WTC11 (cell line): ENCODE measurements around the gene DCAF8L2. TPM values are rescaled to one million over a fixed set of nuclear protein-coding genes. Genes with fewer than 3 reads are reported as not detected.

Experiments
- ATAC-seq: fragments of 200-7000 bp; cut with Tn5 transposase; 2 replicates; pipeline ENCODE4 v1.10.0; 2021; ENCODE audit warnings: mild to moderate bottlenecking, moderate library complexity
- CTCF ChIA-PET: fragments of 300-600 bp; sonication (Branson Sonifier 250); formaldehyde crosslinking; loops from one replicate; lab custom pipeline; 2021; ENCODE audit warnings: antibody characterized with exemption; lab: Charles Lee
- POLR2A ChIA-PET: fragments of 350-600 bp; sonication (Branson Sonifier 250); formaldehyde crosslinking; loops from one replicate; lab custom pipeline; 2021; ENCODE audit warnings: antibody characterized with exemption; lab: Charles Lee
- DNase-seq: peaks from one replicate; pipeline ENCODE4 v3.0.0; 2021; ENCODE audit warnings: low spot score
- H3K27ac Mint-ChIP-seq: 2 replicates; pipeline ENCODE4 v1.8.0; 2021; ENCODE audit warnings: mixed read lengths
- H3K27me3 Mint-ChIP-seq: 2 replicates; pipeline ENCODE4 v1.8.0; 2021; ENCODE audit warnings: low read depth, mild to moderate bottlenecking, moderate library complexity, mixed read lengths
- H3K36me3 Mint-ChIP-seq: 2 replicates; pipeline ENCODE4 v1.8.0; 2021; ENCODE audit warnings: mixed read lengths
- H3K4me1 Mint-ChIP-seq: 2 replicates; pipeline ENCODE4 v1.8.0; 2022; ENCODE audit warnings: mixed read lengths
- H3K4me3 Mint-ChIP-seq: 2 replicates; pipeline ENCODE4 v1.8.0; 2021; ENCODE audit warnings: mild to moderate bottlenecking, moderate library complexity, mixed read lengths
- H3K9me3 Mint-ChIP-seq: 2 replicates; pipeline ENCODE4 v1.8.0; 2021; ENCODE audit warnings: mixed read lengths
- ATF6 ChIP-seq: sonication (generic); formaldehyde crosslinking; IDR thresholded peaks from 2 replicates; pipeline ENCODE4 v1.8.1; 2023; ENCODE audit warnings: mild to moderate bottlenecking, missing genetic modification reagents
- ELF4 ChIP-seq: sonication (generic); formaldehyde crosslinking; IDR thresholded peaks from 2 replicates; pipeline ENCODE4 v1.8.1; 2022; ENCODE audit warnings: low read depth, mild to moderate bottlenecking, moderate library complexity, missing genetic modification reagents
- FOXP4 ChIP-seq: sonication (generic); formaldehyde crosslinking; IDR thresholded peaks from 2 replicates; pipeline ENCODE4 v1.8.0; 2022; ENCODE audit warnings: mild to moderate bottlenecking, missing genetic modification reagents
- MYBL2 ChIP-seq: sonication (generic); formaldehyde crosslinking; IDR thresholded peaks from 2 replicates; pipeline ENCODE4 v1.8.1; 2023; ENCODE audit warnings: mild to moderate bottlenecking, moderate library complexity, missing genetic modification reagents
- NFE2L1 ChIP-seq: sonication (generic); formaldehyde crosslinking; IDR thresholded peaks from 2 replicates; pipeline ENCODE4 v1.8.1; 2023; ENCODE audit warnings: missing genetic modification reagents
- PREB ChIP-seq: sonication (generic); formaldehyde crosslinking; IDR thresholded peaks from 2 replicates; pipeline ENCODE4 v1.8.1; 2022; ENCODE audit warnings: mild to moderate bottlenecking, missing genetic modification reagents, moderate library complexity, borderline replicate concordance
- SMAD3 ChIP-seq: sonication (generic); formaldehyde crosslinking; IDR thresholded peaks from 2 replicates; pipeline ENCODE4 v1.8.0; 2022; ENCODE audit warnings: missing genetic modification reagents, mild to moderate bottlenecking, borderline replicate concordance
- TP53 ChIP-seq: sonication (generic); formaldehyde crosslinking; IDR thresholded peaks from 2 replicates; pipeline ENCODE4 v1.8.1; 2023; ENCODE audit warnings: mild to moderate bottlenecking, missing genetic modification reagents
- ZNF512 ChIP-seq: sonication (generic); formaldehyde crosslinking; IDR thresholded peaks from 2 replicates; pipeline ENCODE4 v1.8.1; 2022; ENCODE audit warnings: missing genetic modification reagents, borderline replicate concordance
- total RNA-seq: library from RNA; stranded (reverse); gene quantifications from 3 replicates; pipeline ENCODE4 v1.2.3, GENCODE V29; 2021
- TF ChIP-seq, protein P1 (sequence below): sonication (generic); formaldehyde crosslinking; IDR thresholded peaks from 2 replicates; pipeline ENCODE4 v1.8.0; 2023; ENCODE audit warnings: mild to moderate bottlenecking, missing genetic modification reagents
- TF ChIP-seq, protein P2 (sequence below): sonication (generic); formaldehyde crosslinking; conservative IDR thresholded peaks from 2 replicates; pipeline ENCODE4 v1.8.1; 2023; ENCODE audit warnings: mild to moderate bottlenecking, low read depth, missing genetic modification reagents, moderate library complexity
- TF ChIP-seq, protein P3 (sequence below): fragments of 250-450 bp; sonication (Bioruptor Pico); IDR thresholded peaks from 2 replicates; pipeline ENCODE4 v1.9.0; 2021; ENCODE audit warnings: mild to moderate bottlenecking
- TF ChIP-seq, protein P4 (sequence below): sonication (generic); formaldehyde crosslinking; IDR thresholded peaks from 2 replicates; pipeline ENCODE4 v1.8.0; 2022; ENCODE audit warnings: mild to moderate bottlenecking, missing genetic modification reagents

The DCAF8L2 gene
- total RNA-seq, 1 experiment from 2014 or later = not detected

GRCh38 chrX:27598312-27598711 is 8.2 kb downstream of the DCAF8L2 start:
- Mint-ChIP-seq H3K4me3 (no peak overlapping the region), H3K36me3 (no peaks in the 10 kb centered on the region), H3K27ac (no peak overlapping the region), H3K27me3 (no peaks in the 10 kb centered on the region; the same call in 1 of the 2 replicates), H3K9me3 (peaks cover under 1% of the 10 kb centered on the region), H3K4me1 (no peaks in the 10 kb centered on the region)
- ChIA-PET POLR2A (no interaction called here), CTCF (no interaction called here)
- no peak for ATAC-seq
- DNase-seq = no peak
- no peak for TF ChIP-seq ELF4 (CRISPR knock-in tag)
- no peak for TF ChIP-seq TP53 (CRISPR knock-in tag)
- TF ChIP-seq MYBL2 (CRISPR knock-in tag) = no peak
- no peak for TF ChIP-seq FOXP4 (CRISPR knock-in tag)
- no peak for TF ChIP-seq ZNF512 (CRISPR knock-in tag)
- no peak for TF ChIP-seq ATF6 (CRISPR knock-in tag)
- TF ChIP-seq, protein P1, sequence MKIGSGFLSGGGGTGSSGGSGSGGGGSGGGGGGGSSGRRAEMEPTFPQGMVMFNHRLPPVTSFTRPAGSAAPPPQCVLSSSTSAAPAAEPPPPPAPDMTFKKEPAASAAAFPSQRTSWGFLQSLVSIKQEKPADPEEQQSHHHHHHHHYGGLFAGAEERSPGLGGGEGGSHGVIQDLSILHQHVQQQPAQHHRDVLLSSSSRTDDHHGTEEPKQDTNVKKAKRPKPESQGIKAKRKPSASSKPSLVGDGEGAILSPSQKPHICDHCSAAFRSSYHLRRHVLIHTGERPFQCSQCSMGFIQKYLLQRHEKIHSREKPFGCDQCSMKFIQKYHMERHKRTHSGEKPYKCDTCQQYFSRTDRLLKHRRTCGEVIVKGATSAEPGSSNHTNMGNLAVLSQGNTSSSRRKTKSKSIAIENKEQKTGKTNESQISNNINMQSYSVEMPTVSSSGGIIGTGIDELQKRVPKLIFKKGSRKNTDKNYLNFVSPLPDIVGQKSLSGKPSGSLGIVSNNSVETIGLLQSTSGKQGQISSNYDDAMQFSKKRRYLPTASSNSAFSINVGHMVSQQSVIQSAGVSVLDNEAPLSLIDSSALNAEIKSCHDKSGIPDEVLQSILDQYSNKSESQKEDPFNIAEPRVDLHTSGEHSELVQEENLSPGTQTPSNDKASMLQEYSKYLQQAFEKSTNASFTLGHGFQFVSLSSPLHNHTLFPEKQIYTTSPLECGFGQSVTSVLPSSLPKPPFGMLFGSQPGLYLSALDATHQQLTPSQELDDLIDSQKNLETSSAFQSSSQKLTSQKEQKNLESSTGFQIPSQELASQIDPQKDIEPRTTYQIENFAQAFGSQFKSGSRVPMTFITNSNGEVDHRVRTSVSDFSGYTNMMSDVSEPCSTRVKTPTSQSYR (CRISPR knock-in tag) = no peak
- no peak for TF ChIP-seq PREB (CRISPR knock-in tag)
- TF ChIP-seq, protein P2, sequence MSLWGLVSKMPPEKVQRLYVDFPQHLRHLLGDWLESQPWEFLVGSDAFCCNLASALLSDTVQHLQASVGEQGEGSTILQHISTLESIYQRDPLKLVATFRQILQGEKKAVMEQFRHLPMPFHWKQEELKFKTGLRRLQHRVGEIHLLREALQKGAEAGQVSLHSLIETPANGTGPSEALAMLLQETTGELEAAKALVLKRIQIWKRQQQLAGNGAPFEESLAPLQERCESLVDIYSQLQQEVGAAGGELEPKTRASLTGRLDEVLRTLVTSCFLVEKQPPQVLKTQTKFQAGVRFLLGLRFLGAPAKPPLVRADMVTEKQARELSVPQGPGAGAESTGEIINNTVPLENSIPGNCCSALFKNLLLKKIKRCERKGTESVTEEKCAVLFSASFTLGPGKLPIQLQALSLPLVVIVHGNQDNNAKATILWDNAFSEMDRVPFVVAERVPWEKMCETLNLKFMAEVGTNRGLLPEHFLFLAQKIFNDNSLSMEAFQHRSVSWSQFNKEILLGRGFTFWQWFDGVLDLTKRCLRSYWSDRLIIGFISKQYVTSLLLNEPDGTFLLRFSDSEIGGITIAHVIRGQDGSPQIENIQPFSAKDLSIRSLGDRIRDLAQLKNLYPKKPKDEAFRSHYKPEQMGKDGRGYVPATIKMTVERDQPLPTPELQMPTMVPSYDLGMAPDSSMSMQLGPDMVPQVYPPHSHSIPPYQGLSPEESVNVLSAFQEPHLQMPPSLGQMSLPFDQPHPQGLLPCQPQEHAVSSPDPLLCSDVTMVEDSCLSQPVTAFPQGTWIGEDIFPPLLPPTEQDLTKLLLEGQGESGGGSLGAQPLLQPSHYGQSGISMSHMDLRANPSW (CRISPR knock-in tag) = no peak
- TF ChIP-seq, protein P3, sequence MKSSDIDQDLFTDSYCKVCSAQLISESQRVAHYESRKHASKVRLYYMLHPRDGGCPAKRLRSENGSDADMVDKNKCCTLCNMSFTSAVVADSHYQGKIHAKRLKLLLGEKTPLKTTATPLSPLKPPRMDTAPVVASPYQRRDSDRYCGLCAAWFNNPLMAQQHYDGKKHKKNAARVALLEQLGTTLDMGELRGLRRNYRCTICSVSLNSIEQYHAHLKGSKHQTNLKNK (CRISPR knock-in tag) = no peak
- no peak for TF ChIP-seq SMAD3 (CRISPR knock-in tag)
- no peak for TF ChIP-seq NFE2L1 (CRISPR knock-in tag)
- TF ChIP-seq, protein P4, sequence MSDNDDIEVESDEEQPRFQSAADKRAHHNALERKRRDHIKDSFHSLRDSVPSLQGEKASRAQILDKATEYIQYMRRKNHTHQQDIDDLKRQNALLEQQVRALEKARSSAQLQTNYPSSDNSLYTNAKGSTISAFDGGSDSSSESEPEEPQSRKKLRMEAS (CRISPR knock-in tag) = no peak
